Measurements from ENCODE around the gene CES2. TPM values are rescaled to one million over a fixed set of nuclear protein-coding genes. Genes with fewer than 3 reads are reported as not detected.
"Not testable (repeated sequence)": the region's sequence is repeated elsewhere in the genome, so short reads cannot be mapped to it uniquely, and the experiment has no call there.

The CES2 gene
- total RNA-seq, 1 donor, result 37.6 TPM

- no peak for DNase-seq (ENCODE audit: low read depth)
- TF ChIP-seq, protein P1, sequence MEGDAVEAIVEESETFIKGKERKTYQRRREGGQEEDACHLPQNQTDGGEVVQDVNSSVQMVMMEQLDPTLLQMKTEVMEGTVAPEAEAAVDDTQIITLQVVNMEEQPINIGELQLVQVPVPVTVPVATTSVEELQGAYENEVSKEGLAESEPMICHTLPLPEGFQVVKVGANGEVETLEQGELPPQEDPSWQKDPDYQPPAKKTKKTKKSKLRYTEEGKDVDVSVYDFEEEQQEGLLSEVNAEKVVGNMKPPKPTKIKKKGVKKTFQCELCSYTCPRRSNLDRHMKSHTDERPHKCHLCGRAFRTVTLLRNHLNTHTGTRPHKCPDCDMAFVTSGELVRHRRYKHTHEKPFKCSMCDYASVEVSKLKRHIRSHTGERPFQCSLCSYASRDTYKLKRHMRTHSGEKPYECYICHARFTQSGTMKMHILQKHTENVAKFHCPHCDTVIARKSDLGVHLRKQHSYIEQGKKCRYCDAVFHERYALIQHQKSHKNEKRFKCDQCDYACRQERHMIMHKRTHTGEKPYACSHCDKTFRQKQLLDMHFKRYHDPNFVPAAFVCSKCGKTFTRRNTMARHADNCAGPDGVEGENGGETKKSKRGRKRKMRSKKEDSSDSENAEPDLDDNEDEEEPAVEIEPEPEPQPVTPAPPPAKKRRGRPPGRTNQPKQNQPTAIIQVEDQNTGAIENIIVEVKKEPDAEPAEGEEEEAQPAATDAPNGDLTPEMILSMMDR (IDR thresholded peaks at IDR 0.05; ENCODE audit: insufficient read depth, low read length), result no peak
- H3K4me3 ChIP-seq (ENCODE audit: low read depth, low read length), result no peak overlapping the region
Observed at GRCh38 chr16:66943426-66944053, 8.2 kb downstream of the CES2 start.

DNA sequence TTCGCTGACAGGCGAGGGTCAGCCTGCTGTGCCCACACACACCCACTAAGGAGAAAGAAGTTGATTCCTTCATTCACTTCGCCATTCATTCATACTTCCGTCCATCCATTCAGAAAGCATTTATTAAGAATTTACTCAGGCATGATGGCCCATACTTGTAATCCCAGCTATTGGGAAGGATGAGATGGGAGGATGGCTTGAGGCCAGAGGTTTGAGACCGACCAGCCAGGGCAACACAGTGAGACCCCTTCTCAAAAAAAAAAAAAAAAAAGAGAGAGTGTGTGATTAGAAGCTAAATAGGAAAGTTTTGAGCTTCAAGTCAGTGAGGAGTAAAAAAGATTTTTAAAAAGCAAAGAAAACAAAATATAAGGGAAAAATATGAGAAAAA lies 8.7 kb downstream of the CES2 start:
- DNase-seq (ENCODE audit: low read depth), result no peak
- TF ChIP-seq, protein P1 (IDR thresholded peaks at IDR 0.05; ENCODE audit: insufficient read depth, low read length), result no peak
- no peak overlapping the region for H3K4me3 ChIP-seq (ENCODE audit: low read depth, low read length)

DNA sequence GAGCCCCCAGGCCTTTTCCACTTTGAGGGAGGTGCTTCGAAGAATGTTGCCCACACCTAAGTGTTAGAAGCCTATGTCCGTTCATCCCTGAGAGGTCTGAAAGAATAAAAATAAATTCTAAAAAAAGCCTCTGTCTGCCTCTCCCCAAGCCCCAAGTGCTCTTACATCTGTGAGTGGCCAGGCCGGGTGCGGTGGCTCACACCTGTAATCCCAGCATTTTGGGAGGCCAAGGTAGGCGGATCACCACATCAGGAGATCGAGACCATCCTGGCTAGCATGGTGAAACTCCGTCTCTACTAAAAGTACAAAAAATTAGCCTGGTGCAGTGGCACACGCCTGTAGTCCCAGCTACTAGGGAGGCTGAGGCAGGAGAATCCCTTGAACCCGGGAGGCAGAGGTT lies 9.7 kb downstream of the CES2 start:
- not testable (repeated sequence) for H3K4me3 ChIP-seq (ENCODE audit: low read depth, low read length); DNase-seq (ENCODE audit: low read depth)

DNA sequence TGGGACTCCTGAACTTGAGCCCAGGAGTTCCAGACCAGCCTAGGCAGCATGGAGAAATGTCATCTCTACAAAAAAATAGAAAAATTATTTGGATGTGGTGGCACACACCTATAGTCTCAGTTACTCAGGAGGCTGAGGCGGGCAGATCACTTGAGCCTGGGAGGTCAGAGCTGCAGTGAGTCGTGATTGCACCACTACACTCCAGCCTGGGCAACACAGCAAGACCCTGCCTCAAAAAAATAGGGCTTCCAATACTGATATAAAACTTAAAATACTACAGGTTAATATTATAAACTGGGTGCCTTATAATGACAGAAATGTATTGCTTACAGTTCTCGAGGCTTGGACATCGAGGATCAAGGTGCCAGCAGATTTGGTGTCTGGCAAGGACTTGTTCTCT lies 10.6 kb downstream of the CES2 start:
- no peak for DNase-seq (ENCODE audit: low read depth)
- TF ChIP-seq, protein P1 (IDR thresholded peaks at IDR 0.05; ENCODE audit: insufficient read depth, low read length), result no peak
- no peak overlapping the region for H3K4me3 ChIP-seq (ENCODE audit: low read depth, low read length)

GRCh38 chr16:66946541-66946940 lies 11.2 kb downstream of the CES2 start:
- DNase-seq (ENCODE audit: low read depth), result no peak
- H3K4me3 ChIP-seq (ENCODE audit: low read depth, low read length), result no peak overlapping the region
- TF ChIP-seq, protein P1 (IDR thresholded peaks at IDR 0.05; ENCODE audit: insufficient read depth, low read length), result no peak

DNA sequence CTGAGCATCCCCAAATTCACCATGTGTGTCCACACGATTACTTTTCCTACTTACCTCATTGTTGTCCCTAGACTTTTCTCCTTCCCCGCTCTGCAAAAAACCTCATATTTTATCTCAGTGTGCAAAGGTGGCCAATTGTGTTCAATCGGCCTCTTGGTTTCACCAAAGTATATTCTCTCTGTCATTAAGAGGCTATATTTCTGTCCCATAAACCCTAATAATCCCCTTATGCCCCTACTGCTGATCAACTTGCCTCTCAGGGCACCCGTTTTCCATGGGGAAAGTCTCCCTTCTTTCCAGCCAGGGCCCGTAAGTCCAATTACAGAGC lies 11.6 kb downstream of the CES2 start:
- no peak for DNase-seq (ENCODE audit: low read depth)
- H3K4me3 ChIP-seq (ENCODE audit: low read depth, low read length), result no peak overlapping the region
- TF ChIP-seq, protein P1 (IDR thresholded peaks at IDR 0.05; ENCODE audit: insufficient read depth, low read length), result no peak

- peak; percentile 87 for DNase-seq (ENCODE audit: low read depth)
- TF ChIP-seq, protein P1 (IDR thresholded peaks at IDR 0.05; ENCODE audit: insufficient read depth, low read length), result peak; percentile 88
- H3K4me3 ChIP-seq (ENCODE audit: low read depth, low read length), result peak overlapping the region; percentile 64
Observed at GRCh38 chr16:66947302-66948065, 12.2 kb downstream of the CES2 start.

All from fibroblast of the aortic adventitia (primary cell).